H9 (cell line): ENCODE measurements around the gene FAM163B. TPM values are rescaled to one million over a fixed set of nuclear protein-coding genes. Genes with fewer than 3 reads are reported as not detected.

Source experiments
- DNase-seq: peaks from one replicate; pipeline ENCODE4 v3.0.0-alpha.2; 2017
- H2AFZ ChIP-seq: one replicate; pipeline ENCODE4 v1.6.1; 2013; ENCODE audit warnings: mild to moderate bottlenecking, low read length, control low read depth, moderate library complexity
- H2AK5ac ChIP-seq: 2 replicates; pipeline ENCODE4 v1.6.1; 2013; ENCODE audit warnings: low read length, control low read depth, mixed read lengths; ENCODE audit not compliant: insufficient read length
- H2BK120ac ChIP-seq: one replicate; pipeline ENCODE4 v1.6.1; 2013; ENCODE audit warnings: low read depth, mild to moderate bottlenecking, low read length, control low read depth, inconsistent platforms; ENCODE audit not compliant: poor library complexity, severe bottlenecking
- H2BK12ac ChIP-seq: 2 replicates; pipeline ENCODE4 v1.6.1; 2013; ENCODE audit warnings: low read length, control low read depth, mixed read lengths, low read depth; ENCODE audit not compliant: insufficient read length
- H2BK15ac ChIP-seq: 2 replicates; pipeline ENCODE4 v1.6.1; 2013; ENCODE audit warnings: low read depth, low read length, control low read depth
- H2BK20ac ChIP-seq: one replicate; pipeline ENCODE4 v1.6.1; 2013; ENCODE audit warnings: low read depth, mild to moderate bottlenecking, low read length, control low read depth, inconsistent platforms; ENCODE audit not compliant: poor library complexity, severe bottlenecking
- H2BK5ac ChIP-seq: 2 replicates; pipeline ENCODE4 v1.6.1; 2013; ENCODE audit warnings: low read length, control low read depth, mixed read lengths; ENCODE audit not compliant: insufficient read length
- H3K14ac ChIP-seq: 2 replicates; pipeline ENCODE4 v1.6.1; 2013; ENCODE audit warnings: low read length, control low read depth; ENCODE audit not compliant: insufficient read depth
- H3K18ac ChIP-seq: 2 replicates; pipeline ENCODE4 v1.6.1; 2013; ENCODE audit warnings: low read depth, mild to moderate bottlenecking, mixed read lengths, low read length, control low read depth; ENCODE audit not compliant: insufficient read length
- H3K23ac ChIP-seq: 2 replicates; pipeline ENCODE4 v1.6.1; 2013; ENCODE audit warnings: low read length, control low read depth, mixed read lengths, low read depth; ENCODE audit not compliant: insufficient read length
- H3K23me2 ChIP-seq: 2 replicates; pipeline ENCODE4 v1.6.1; 2013; ENCODE audit warnings: low read depth, mild to moderate bottlenecking, mixed read lengths, low read length, control low read depth; ENCODE audit not compliant: insufficient read length, poor library complexity, severe bottlenecking
- H3K27ac ChIP-seq: 2 replicates; pipeline ENCODE4 v1.5.1; 2013; ENCODE audit warnings: low read length, control low read depth, mixed read lengths, low read depth; ENCODE audit not compliant: insufficient read length
- H3K27me3 ChIP-seq: 2 replicates; pipeline ENCODE4 v1.6.1; 2013; ENCODE audit warnings: low read length, control low read depth, inconsistent platforms; ENCODE audit not compliant: insufficient read depth
- H3K4ac ChIP-seq: 2 replicates; pipeline ENCODE4 v1.6.1; 2013; ENCODE audit warnings: low read depth, mild to moderate bottlenecking, control low read depth, inconsistent platforms, low read length, moderate library complexity
- H3K4me1 ChIP-seq: 2 replicates; pipeline ENCODE4 v1.6.1; 2013; ENCODE audit warnings: low read length, control low read depth, inconsistent platforms; ENCODE audit not compliant: insufficient read depth
- H3K4me2 ChIP-seq: 2 replicates; pipeline ENCODE4 v1.6.1; 2013; ENCODE audit warnings: low read length, control low read depth, mixed read lengths; ENCODE audit not compliant: insufficient read length, insufficient read depth
- H3K56ac ChIP-seq: 2 replicates; pipeline ENCODE4 v1.6.1; 2013; ENCODE audit warnings: low read depth, mild to moderate bottlenecking, mixed read lengths, low read length, control low read depth; ENCODE audit not compliant: insufficient read length
- H3K79me1 ChIP-seq: 2 replicates; pipeline ENCODE4 v1.6.1; 2013; ENCODE audit warnings: low read depth, mild to moderate bottlenecking, moderate library complexity, low read length, control low read depth, inconsistent platforms; ENCODE audit not compliant: insufficient read depth, poor library complexity, severe bottlenecking
- H3K79me2 ChIP-seq: 2 replicates; pipeline ENCODE4 v1.6.1; 2013; ENCODE audit warnings: low read length, control low read depth, inconsistent platforms; ENCODE audit not compliant: insufficient read depth
- H3K9ac ChIP-seq: 2 replicates; pipeline ENCODE4 v1.6.1; 2013; ENCODE audit warnings: low read length, control low read depth, mixed read lengths; ENCODE audit not compliant: insufficient read length; ENCODE audit errors: extremely low read depth
- H3K9me3 ChIP-seq: one replicate; pipeline ENCODE4 v1.6.1; 2013; ENCODE audit warnings: low read depth, low read length, inconsistent platforms; ENCODE audit not compliant: control insufficient read depth
- H3T11ph ChIP-seq: one replicate; pipeline ENCODE4 v1.6.1; 2013; ENCODE audit warnings: mild to moderate bottlenecking, low read length, control low read depth, inconsistent platforms
- H4K20me1 ChIP-seq: one replicate; pipeline ENCODE4 v1.6.1; 2013; ENCODE audit not compliant: control insufficient read depth, insufficient read length, insufficient read depth
- H4K5ac ChIP-seq: 2 replicates; pipeline ENCODE4 v1.6.1; 2013; ENCODE audit warnings: low read depth, mild to moderate bottlenecking, mixed read lengths, low read length, control low read depth; ENCODE audit not compliant: insufficient read length
- H4K8ac ChIP-seq: replicated peaks from 2 replicates; pipeline ENCODE4 v1.6.1; 2013; ENCODE audit warnings: low read length, control low read depth, mixed read lengths, low read depth; ENCODE audit not compliant: insufficient read length
- H4K91ac ChIP-seq: 2 replicates; pipeline ENCODE4 v1.6.1; 2013; ENCODE audit warnings: low read depth, mild to moderate bottlenecking, moderate library complexity, mixed read lengths, low read length, control low read depth; ENCODE audit not compliant: insufficient read length
- H3K27ac Mint-ChIP-seq, 3 experiments: 2 replicates in 2 of 3; 3 replicates in 1 of 3; pipeline ENCODE4 v1.8.0; 2020 to 2021; ENCODE audit warnings: mixed read lengths in 3 of 3, mild to moderate bottlenecking in 1 of 3, moderate library complexity in 1 of 3
- H3K27me3 Mint-ChIP-seq: 2 replicates; pipeline ENCODE4 v1.8.0; 2021; ENCODE audit warnings: low read depth, mild to moderate bottlenecking, moderate library complexity, mixed read lengths
- H3K36me3 Mint-ChIP-seq, 3 experiments: 2 replicates in 2 of 3; 3 replicates in 1 of 3; pipeline ENCODE4 v1.8.0; 2020 to 2021; ENCODE audit warnings: low read depth in 3 of 3, mixed read lengths in 3 of 3; ENCODE audit not compliant: insufficient read depth in 1 of 3
- H3K4me1 Mint-ChIP-seq, 2 experiments: 2 replicates each; pipeline ENCODE4 v1.8.0; 2020; ENCODE audit warnings: mixed read lengths in 2 of 2
- H3K4me3 Mint-ChIP-seq, 2 experiments: 2 replicates in 1 of 2; 3 replicates in 1 of 2; pipeline ENCODE4 v1.8.0; 2020 to 2021; ENCODE audit warnings: mild to moderate bottlenecking in 2 of 2, mixed read lengths in 2 of 2, moderate library complexity in 1 of 2
- H3K9me3 Mint-ChIP-seq, 2 experiments: 2 replicates in 1 of 2; 3 replicates in 1 of 2; pipeline ENCODE4 v1.8.0; 2020; ENCODE audit warnings: mild to moderate bottlenecking in 2 of 2, mixed read lengths in 2 of 2, moderate library complexity in 1 of 2
- WGBS: extraction: QIAGEN DNeasy Blood & Tissue Kit; methylation state at CpG from one replicate; pipeline ENCODE4 v1.1.7; 2013; ENCODE audit warnings: missing lambda C conversion rate, low lambda C conversion rate, mixed read lengths; ENCODE audit not compliant: insufficient read length; ENCODE audit errors: extremely low coverage; 5-methylcytosine and 5-hydroxymethylcytosine counted together
- total RNA-seq: library from RNA; stranded (reverse); gene quantifications from 2 replicates; pipeline ENCODE4 v1.2.1, GENCODE V29; 2021
- TF ChIP-seq, protein P1 (sequence below): fragments of 200-600 bp; sonication (generic); conservative IDR thresholded peaks from 3 replicates; pipeline ENCODE4 v1.8.0; 2021; ENCODE audit warnings: antibody characterized with exemption, mild to moderate bottlenecking

Gene FAM163B
- total RNA-seq, 1 experiment from 2014 or later, result 0.39 TPM

- no peak overlapping the region for H3K27ac Mint-ChIP-seq
- no peaks in the 10 kb centered on the region for H3K23me2 ChIP-seq
- H3K9ac ChIP-seq, result no peak overlapping the region
- WGBS, result no CpG with 5 or more reads among the region's 5 CpGs
- H3K27ac ChIP-seq, result no peak overlapping the region
- no peaks in the 10 kb centered on the region for H3K79me2 ChIP-seq
- H3K4me3 Mint-ChIP-seq, result no peak overlapping the region
- H3K18ac ChIP-seq, result no peak overlapping the region
- no peak overlapping the region for H2BK5ac ChIP-seq
- peaks cover 6 to 16% of the 10 kb centered on the region in 2 experiments for H3K4me1 Mint-ChIP-seq
- H3K27me3 ChIP-seq, result no peaks in the 10 kb centered on the region; the same call in 1 of the 2 replicates
- no peaks in the 10 kb centered on the region; a peak in 2 of 5 replicates for H3K9me3 Mint-ChIP-seq
- H3K79me1 ChIP-seq, result no peaks in the 10 kb centered on the region
- no peak overlapping the region for H2AFZ ChIP-seq
- TF ChIP-seq, protein P1, sequence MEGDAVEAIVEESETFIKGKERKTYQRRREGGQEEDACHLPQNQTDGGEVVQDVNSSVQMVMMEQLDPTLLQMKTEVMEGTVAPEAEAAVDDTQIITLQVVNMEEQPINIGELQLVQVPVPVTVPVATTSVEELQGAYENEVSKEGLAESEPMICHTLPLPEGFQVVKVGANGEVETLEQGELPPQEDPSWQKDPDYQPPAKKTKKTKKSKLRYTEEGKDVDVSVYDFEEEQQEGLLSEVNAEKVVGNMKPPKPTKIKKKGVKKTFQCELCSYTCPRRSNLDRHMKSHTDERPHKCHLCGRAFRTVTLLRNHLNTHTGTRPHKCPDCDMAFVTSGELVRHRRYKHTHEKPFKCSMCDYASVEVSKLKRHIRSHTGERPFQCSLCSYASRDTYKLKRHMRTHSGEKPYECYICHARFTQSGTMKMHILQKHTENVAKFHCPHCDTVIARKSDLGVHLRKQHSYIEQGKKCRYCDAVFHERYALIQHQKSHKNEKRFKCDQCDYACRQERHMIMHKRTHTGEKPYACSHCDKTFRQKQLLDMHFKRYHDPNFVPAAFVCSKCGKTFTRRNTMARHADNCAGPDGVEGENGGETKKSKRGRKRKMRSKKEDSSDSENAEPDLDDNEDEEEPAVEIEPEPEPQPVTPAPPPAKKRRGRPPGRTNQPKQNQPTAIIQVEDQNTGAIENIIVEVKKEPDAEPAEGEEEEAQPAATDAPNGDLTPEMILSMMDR, result no peak
- H2BK20ac ChIP-seq, result no peak overlapping the region
- peaks cover 76% of the 10 kb centered on the region for H3K27me3 Mint-ChIP-seq
- H4K91ac ChIP-seq, result no peak overlapping the region
- no peaks in the 10 kb centered on the region for H3K4me1 ChIP-seq
- H3K36me3 Mint-ChIP-seq, result no peaks in the 10 kb centered on the region
- H3K14ac ChIP-seq, result no peak overlapping the region
- H2BK12ac ChIP-seq, result no peak overlapping the region
- no peak overlapping the region for H2BK120ac ChIP-seq
- no peaks in the 10 kb centered on the region for H3K9me3 ChIP-seq
- H4K8ac ChIP-seq, result no peak overlapping the region
- DNase-seq, result no peak
- no peak overlapping the region for H4K5ac ChIP-seq
- no peak overlapping the region for H2BK15ac ChIP-seq
- no peak overlapping the region for H3T11ph ChIP-seq
- no peak overlapping the region for H3K56ac ChIP-seq
- H4K20me1 ChIP-seq, result no peaks in the 10 kb centered on the region
- no peak overlapping the region for H2AK5ac ChIP-seq
- H3K23ac ChIP-seq, result no peak overlapping the region
- H3K4ac ChIP-seq, result no peak overlapping the region
- H3K4me2 ChIP-seq, result no peak overlapping the region
These were observed 5.5 kb upstream of the FAM163B start for GRCh38 chr9:133614678-133615077.
